AG04449 (cell line): ENCODE results near the gene KIT.

ENCODE experiments used
- CTCF ChIA-PET: fragments of 350-600 bp; formaldehyde crosslinking; extraction: SDS; loops from one replicate; lab custom pipeline; 2021; ENCODE audit warnings: antibody characterized with exemption; lab: Yijun Ruan, JAX
- POLR2A ChIA-PET: fragments of 400-600, 350-600 bp; formaldehyde crosslinking; extraction: SDS; loops from one replicate; lab custom pipeline; 2020; ENCODE audit warnings: antibody characterized with exemption, inconsistent platforms; lab: Yijun Ruan, JAX
- DNase-seq: peaks from one replicate; pipeline ENCODE4 v3.0.0-alpha.2; 2010; ENCODE audit warnings: low read depth, low spot score
- H3K4me3 ChIP-seq: 2 replicates; pipeline ENCODE4 v1.5.1; 2011; ENCODE audit warnings: low read depth, mild to moderate bottlenecking, control low read depth, low read length
- CTCF ChIP-seq: IDR thresholded peaks from one replicate; pipeline ENCODE4 v1.5.1; 2011; ENCODE audit warnings: mild to moderate bottlenecking, moderate library complexity, low read length, control low read depth, inconsistent platforms; ENCODE audit not compliant: insufficient read depth; ENCODE audit errors: missing control alignments

KIT gene

GRCh38 chr4:54714631-54715030 is 56.9 kb downstream of the KIT start:
- no peak for TF ChIP-seq CTCF
- no peak for DNase-seq
- ChIA-PET CTCF (interaction anchor here (1.6 kb wide), 1 partner anchor 245 kb away, joined by 3 read pairs; no protein-coding TSS in a partner anchor), POLR2A (no interaction called here)
- no peak overlapping the region for H3K4me3 ChIP-seq

DNA sequence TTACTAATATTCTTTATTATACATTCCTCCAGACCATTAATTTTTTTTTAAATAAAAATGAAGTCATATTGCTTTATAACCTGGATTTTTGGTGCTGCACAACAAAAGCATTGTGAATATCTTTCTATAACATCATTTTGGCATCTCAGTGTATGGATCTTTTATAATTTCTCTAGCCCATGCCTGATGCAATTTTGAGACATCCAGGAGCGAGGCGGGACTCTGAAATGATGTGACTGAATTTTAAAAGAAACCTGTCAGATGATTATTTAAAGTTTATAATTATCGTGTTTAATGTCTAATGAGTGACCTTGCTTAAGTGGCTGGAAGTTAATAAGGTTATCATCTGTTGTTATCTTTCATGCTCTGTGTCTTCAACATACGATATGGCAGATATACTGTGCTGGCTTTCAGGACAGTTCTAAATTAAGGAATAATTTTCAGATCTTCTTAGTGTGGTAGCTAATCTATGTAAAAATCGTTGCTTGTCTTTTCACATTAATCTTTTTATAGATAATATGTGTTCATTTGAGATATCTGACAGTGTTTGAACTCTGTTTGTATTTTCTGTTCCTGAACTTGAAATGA is 58.8 kb downstream of the KIT start:
- ChIA-PET POLR2A (no interaction called here), CTCF (interaction anchor here (0.9 to 1.1 kb wide), 2 partner anchors 16 to 245 kb away, joined by 3 read pairs; no protein-coding TSS in a partner anchor)
- no peak overlapping the region for H3K4me3 ChIP-seq
- DNase-seq, result no peak
- TF ChIP-seq CTCF, result no peak

- no peak overlapping the region for H3K4me3 ChIP-seq
- ChIA-PET POLR2A (no interaction called here), CTCF (interaction anchor here (0.6 kb wide), 1 partner anchor 390 kb away, joined by 3 read pairs; no protein-coding TSS in a partner anchor)
- DNase-seq, result no peak
- no peak for TF ChIP-seq CTCF
Observed at GRCh38 chr4:54717694-54718093, 59.9 kb downstream of the KIT start.

DNA sequence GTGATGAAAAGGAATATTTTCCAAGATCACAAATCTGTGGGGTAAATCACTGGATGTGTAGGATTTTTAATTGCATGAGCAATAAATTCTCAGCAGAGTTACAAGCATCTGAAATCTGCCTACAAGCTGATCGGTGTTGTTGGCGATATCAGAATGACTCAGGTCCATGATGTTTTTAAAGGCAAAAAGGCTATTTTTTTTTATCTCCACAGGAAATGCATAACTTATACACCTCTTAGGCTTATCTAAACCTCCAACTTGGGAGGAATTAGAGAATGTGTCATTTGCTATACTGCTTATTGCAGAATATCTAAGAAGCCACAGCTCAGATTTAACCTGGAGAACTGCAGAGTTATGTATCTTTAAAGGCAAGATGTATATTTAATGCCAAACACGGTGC is 61.6 kb downstream of the KIT start:
- no peak for TF ChIP-seq CTCF
- DNase-seq, result no peak
- H3K4me3 ChIP-seq, result no peak overlapping the region
- CTCF ChIA-PET, result interaction anchor here (0.6 to 1.6 kb wide), 3 partner anchors 241 to 400 kb away, joined by 3 read pairs; no protein-coding TSS in a partner anchor
- POLR2A ChIA-PET, result no interaction called here

DNA sequence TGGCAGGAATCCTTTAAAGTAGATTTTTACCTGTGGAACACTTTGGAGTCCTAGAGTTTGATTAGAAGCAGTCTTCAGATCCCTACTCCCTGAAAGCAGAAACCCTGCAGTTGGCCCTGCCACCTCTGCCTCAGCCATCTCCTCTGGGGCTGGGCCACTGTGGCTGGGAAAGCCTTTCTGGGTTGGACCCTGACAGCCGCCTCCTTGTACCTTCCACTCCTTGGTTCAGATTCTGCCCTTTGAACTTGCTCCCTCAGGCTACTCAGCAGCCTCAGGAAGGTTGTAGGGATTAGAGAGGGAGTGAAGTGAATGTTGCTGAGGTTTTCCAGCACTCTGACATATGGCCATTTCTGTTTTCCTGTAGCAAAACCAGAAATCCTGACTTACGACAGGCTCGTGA is 65.5 kb downstream of the KIT start:
- no peak for TF ChIP-seq CTCF
- H3K4me3 ChIP-seq, result no peak overlapping the region
- ChIA-PET POLR2A (no interaction called here), CTCF (interaction anchor here (0.7 kb wide), 1 partner anchor 11 kb away, joined by 3 read pairs; no protein-coding TSS in a partner anchor)
- DNase-seq, result no peak

DNA sequence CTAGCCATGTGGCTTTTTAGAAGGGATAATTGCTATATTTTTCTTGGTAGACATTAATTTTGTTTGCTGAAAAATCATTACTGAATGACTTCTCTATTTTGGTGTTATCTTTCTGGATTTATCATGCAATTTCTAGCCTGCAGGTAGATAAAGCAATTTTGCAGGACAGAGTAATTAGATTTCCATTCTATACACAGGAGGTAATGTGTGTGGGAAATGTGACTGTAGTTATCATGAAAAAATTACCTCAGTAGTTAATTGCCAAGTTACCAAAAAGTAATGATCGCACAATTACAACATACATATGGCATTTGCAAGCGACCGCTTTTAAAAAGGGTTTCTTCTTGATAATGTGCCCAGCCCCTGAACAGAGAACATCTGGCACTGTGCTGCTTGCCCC is 66.1 kb downstream of the KIT start:
- ChIA-PET POLR2A (no interaction called here), CTCF (interaction anchor here (1.1 kb wide), 1 partner anchor 11 kb away, joined by 3 read pairs; no protein-coding TSS in a partner anchor)
- TF ChIP-seq CTCF, result no peak
- no peak for DNase-seq
- no peak overlapping the region for H3K4me3 ChIP-seq
